ENCODE measurements around the gene ESYT2. TPM values are rescaled to one million over a fixed set of nuclear protein-coding genes. Genes with fewer than 3 reads are reported as not detected.

ESYT2 gene
- total RNA-seq, 1 experiment from 2014 or later: 68.2 TPM

- no peak for TF ChIP-seq CTCF (IDR thresholded peaks at IDR 0.05 in 2 of 3, conservative IDR thresholded peaks at IDR 0.05 in 1 of 3; ENCODE audit: borderline replicate concordance in 1 of 3, insufficient read depth in 1 of 3, low read depth in 2 of 3, low read length in 2 of 3)
- no peak for TF ChIP-seq FOSL1 (IDR thresholded peaks at IDR 0.05; ENCODE audit: low read depth)
- no peak for TF ChIP-seq EZH2 (IDR thresholded peaks at IDR 0.05)
- TF ChIP-seq POLR2AphosphoS5 (IDR thresholded peaks at IDR 0.05; ENCODE audit: low read depth, low read length): no peak
- no peak for TF ChIP-seq SP1 (IDR thresholded peaks at IDR 0.05; ENCODE audit: low read depth)
- TF ChIP-seq EZH2phosphoT487 (IDR thresholded peaks at IDR 0.05; ENCODE audit: borderline replicate concordance): no peak
- TF ChIP-seq SIN3A (IDR thresholded peaks at IDR 0.05; ENCODE audit: low read depth): no peak
Observed at GRCh38 chr7:158759749-158760444, 69.4 kb downstream of the ESYT2 start (continued).

DNA sequence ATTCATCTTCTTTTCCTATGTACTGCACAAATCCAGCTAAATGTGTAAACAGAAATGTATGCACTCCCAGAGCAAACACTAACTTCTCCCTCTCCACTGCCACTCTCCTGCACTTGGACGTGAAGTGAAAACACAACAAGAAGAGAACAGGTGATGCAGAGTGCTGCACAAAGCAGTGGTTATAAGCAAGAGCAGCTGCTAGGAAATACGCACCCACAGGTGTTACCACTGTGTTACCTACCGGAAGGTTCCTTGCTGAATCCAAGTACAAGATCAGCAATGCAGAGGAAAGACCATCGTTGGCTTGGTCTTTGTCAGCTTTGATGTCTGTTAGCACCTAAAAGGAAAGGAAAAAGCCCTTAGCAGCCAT is 70.1 kb downstream of the ESYT2 start:
- RAD21 ChIA-PET (ENCODE audit: low non-redundant PET in 1 of 2, low total read pairs in 2 of 2, uncharacterized antibody in 2 of 2, unreplicated experiment in 2 of 2): no interaction called here
- no peak for DNase-seq (ENCODE audit: low read depth, low spot score)
- Histone ChIP-seq H3K27me3 (ENCODE audit: insufficient read depth, low read length) (no peaks in the 10 kb centered on the region), H4K20me1 (ENCODE audit: insufficient read depth) (no peaks in the 10 kb centered on the region; the same call in 1 of the 2 replicates), H2AFZ (ENCODE audit: low read depth, low read length, poor library complexity, severe bottlenecking) (no peak overlapping the region), H3K36me3 (ENCODE audit: control insufficient read depth in 1 of 2, insufficient read depth in 2 of 2, low read length in 2 of 2) (peaks cover 22 to 43% of the 10 kb centered on the region in 2 experiments; a peak in 3 of 4 replicates), H3K9ac (ENCODE audit: low read length) (no peak overlapping the region), H3K4me1 (ENCODE audit: control insufficient read depth in 1 of 2, insufficient read depth in 2 of 2, low read length in 2 of 2) (no peaks in the 10 kb centered on the region), H3K4me3 (replicated peaks in 1 of 2; ENCODE audit: low read depth in 1 of 2, low read length in 2 of 2) (no peak overlapping the region), H3K27ac (ENCODE audit: low read depth, low read length) (no peak overlapping the region), H3K9me3 (ENCODE audit: control insufficient read depth in 1 of 2, insufficient read depth in 1 of 2, low read depth in 1 of 2, low read length in 2 of 2) (no peaks in the 10 kb centered on the region), H3K9me2 (ENCODE audit: insufficient read depth) (no peaks in the 10 kb centered on the region), H3K79me2 (ENCODE audit: insufficient read depth, low read length) (no peaks in the 10 kb centered on the region), H3K4me2 (ENCODE audit: low read length) (no peak overlapping the region)
- no TSS peak for BruUV-seq (replicated peaks)
- POLR2A ChIA-PET: no interaction called here
- ATAC-seq: no peak
- intact Hi-C loops (cut with micrococcal nuclease): no loop called here
- CTCF ChIA-PET: no interaction called here
- TF ChIP-seq ELF1 (IDR thresholded peaks at IDR 0.05; ENCODE audit: borderline replicate concordance, low read depth) (no peak), SRF (IDR thresholded peaks at IDR 0.05; ENCODE audit: low read depth) (no peak)

All from HCT116 (cell line).